ENCODE data around the gene CYB5R3. TPM values are rescaled to one million over a fixed set of nuclear protein-coding genes. Genes with fewer than 3 reads are reported as not detected.
"Not testable (repeated sequence)": the region's sequence is repeated elsewhere in the genome, so short reads cannot be mapped to it uniquely, and the experiment has no call there.

The CYB5R3 gene
- polyA plus RNA-seq, 3 donors: 77.4 to 398 (median 294) TPM

GRCh38 chr22:42615092-42615859 lies 33.9 kb downstream of the CYB5R3 start:
- WGBS, 3 donors: 0 to 1% (median 0%) methylated on average over 35 of the region's 35 CpGs
- peak overlapping the region; percentile 86 for H3K27ac ChIP-seq (ENCODE audit: low read depth, low read length)

GRCh38 chr22:42614312-42615091 lies 34.7 kb downstream of the CYB5R3 start, which contains the start of gene POLDIP3:
TSS of gene POLDIP3 (minus strand) at chr22:42614883. CDS start at chr22:42614857, 26 bp downstream.
- H3K27ac ChIP-seq (ENCODE audit: low read depth, low read length): peak within 1 kb of the TSS; percentile 86
- WGBS, 3 donors: 0% methylated on average over 65 to 85 of the region's 85 CpGs

- 0 to 1% (median 1%) methylated on average over 10 of the region's 10 CpGs for WGBS, 3 donors
- no peak overlapping the region for H3K27ac ChIP-seq (ENCODE audit: low read depth, low read length)
Measured at GRCh38 chr22:42613872-42614301, 35.3 kb downstream of the CYB5R3 start.

- H3K27ac ChIP-seq (ENCODE audit: low read depth, low read length): no peak overlapping the region
- WGBS, 3 donors: 61 to 85% (median 84%) methylated on average over 11 of the region's 11 CpGs
Measured at GRCh38 chr22:42612336-42612735, 36.9 kb downstream of the CYB5R3 start.

GRCh38 chr22:42611051-42611450 lies 38.1 kb downstream of the CYB5R3 start:
- WGBS, 3 donors: 68 to 96% (median 86%) methylated on average over 1 of the region's 1 CpG
- no peak overlapping the region for H3K27ac ChIP-seq (ENCODE audit: low read depth, low read length)

GRCh38 chr22:42610186-42610585 lies 39.0 kb downstream of the CYB5R3 start:
- H3K27ac ChIP-seq (ENCODE audit: low read depth, low read length): no peak overlapping the region
- 40 to 47% (median 41%) methylated on average over 5 of the region's 5 CpGs for WGBS, 3 donors

DNA sequence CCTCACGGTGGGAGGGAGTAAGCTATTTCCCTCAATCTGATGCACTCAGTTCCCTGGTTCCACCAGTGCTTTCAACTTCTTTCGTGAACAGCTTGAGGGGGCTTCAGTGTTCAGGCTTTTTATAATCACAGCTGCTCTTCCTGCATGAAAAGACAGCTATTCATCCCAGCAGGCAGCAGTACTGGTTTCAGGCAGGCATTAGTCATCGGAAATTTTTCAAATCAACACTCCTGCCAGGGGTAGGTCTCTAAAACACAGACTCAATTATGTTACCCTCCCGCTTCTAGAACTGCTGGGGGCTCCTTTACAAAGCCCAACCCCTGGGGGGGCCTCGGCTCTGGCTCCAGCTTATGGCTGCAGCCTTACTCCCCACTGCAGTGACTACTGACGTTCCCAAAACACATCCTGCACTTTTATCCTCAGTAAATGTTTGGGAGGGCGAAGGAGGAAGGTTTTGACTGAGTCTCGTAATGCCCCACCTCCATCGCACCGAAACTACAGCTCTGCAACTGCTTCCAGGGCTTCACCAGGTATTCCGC lies 40.3 kb downstream of the CYB5R3 start:
- no peak overlapping the region for H3K27ac ChIP-seq (ENCODE audit: low read depth, low read length)
- WGBS, 3 donors: 62 to 67% (median 63%) methylated on average over 11 of the region's 11 CpGs

- no peak overlapping the region for H3K27ac ChIP-seq (ENCODE audit: low read depth, low read length)
Measured at GRCh38 chr22:42608136-42608822, 40.9 kb downstream of the CYB5R3 start.

GRCh38 chr22:42607641-42608040 lies 41.6 kb downstream of the CYB5R3 start:
- WGBS, 3 donors: 93 to 95% (median 95%) methylated on average over 23 to 31 of the region's 31 CpGs
- not testable (repeated sequence) for H3K27ac ChIP-seq (ENCODE audit: low read depth, low read length)

More at GRCh38 chr22:42608136-42608822, 40.9 kb downstream of the CYB5R3 start:
- 84 to 85% (median 85%) methylated on average over 11 of the region's 11 CpGs for WGBS, 3 donors

- no peak overlapping the region for H3K27ac ChIP-seq (ENCODE audit: low read depth, low read length)
- WGBS, 3 donors: 45 to 68% (median 57%) methylated on average over 3 of the region's 3 CpGs
Measured at GRCh38 chr22:42604403-42604802, 44.8 kb downstream of the CYB5R3 start.

DNA sequence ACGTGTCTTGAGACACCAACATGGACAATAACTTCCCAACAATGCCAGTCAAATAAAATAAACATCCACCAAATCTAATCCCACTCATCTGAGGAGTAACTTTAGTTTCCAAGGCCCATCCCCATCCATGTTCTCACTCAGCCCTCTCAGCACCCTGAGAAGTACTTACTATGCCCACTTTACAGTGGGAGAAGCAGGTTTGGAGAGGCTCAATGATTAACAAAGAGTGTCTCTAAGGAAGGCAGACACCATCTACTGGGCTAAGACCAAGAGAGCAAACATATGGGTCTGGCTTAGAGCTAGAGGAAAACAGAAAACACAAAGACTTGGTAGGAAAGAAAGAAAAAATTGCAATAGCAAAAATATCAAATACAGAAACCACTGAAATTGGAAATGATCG lies 45.8 kb downstream of the CYB5R3 start:
- WGBS, 3 donors: 90 to 93% (median 90%) methylated on average over 2 of the region's 2 CpGs
- no peak overlapping the region for H3K27ac ChIP-seq (ENCODE audit: low read depth, low read length)

DNA sequence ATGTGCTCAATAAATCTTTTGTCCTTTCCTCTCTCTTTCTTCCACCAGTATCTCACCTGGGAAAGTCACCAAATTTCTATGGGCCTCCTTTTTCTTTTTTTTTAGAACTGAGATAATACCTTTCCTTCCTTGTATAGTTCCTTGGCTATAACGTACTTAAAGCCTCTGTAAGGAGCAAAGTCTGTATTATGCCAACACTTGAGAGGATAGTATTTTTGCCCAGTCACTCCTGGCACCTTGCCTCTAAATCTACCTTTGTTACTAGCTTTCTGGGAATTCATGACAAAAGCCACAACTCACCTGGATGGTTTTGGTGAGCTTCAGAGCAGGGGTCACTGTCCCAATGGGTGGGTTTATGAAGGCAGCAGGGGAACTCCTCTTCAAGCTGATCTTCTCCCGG lies 46.7 kb downstream of the CYB5R3 start:
- H3K27ac ChIP-seq (ENCODE audit: low read depth, low read length): no peak overlapping the region
- WGBS, 3 donors: 71 to 78% (median 73%) methylated on average over 2 of the region's 2 CpGs

- 56 to 97% (median 87%) methylated on average over 6 of the region's 6 CpGs for WGBS, 3 donors
Measured at GRCh38 chr22:42601879-42602465, 47.2 kb downstream of the CYB5R3 start.

DNA sequence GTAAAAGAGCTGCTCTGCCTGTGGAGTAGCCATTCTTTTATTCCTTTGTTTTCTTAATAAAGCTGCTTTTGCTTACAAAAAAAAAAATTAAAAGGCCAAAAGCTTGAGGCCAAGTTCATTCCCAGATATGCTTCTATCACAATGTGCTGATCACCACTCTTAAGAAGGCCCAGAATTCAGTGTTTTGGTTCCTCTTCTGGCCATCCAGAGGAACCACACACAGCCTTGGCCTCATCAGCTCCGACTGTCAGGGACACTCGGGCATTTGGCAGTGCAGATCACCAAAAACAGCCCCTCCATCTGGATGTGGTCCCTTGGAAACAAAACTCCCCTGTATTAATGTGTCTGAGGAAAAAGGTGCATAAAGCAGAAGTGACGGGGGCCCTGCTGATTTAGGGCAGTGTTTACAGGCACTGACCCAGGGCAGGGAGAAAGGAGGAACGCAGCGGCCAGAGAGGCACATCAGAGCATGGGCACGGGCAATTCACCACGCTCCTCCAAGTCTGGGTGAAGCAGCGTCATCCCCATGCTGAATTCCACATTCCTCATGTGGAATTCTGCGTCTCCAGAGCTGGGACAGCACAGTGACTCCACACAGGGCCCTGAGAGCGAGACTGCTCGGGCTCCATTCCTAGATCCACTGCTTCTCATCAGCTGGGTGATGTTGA lies 52.2 kb downstream of the CYB5R3 start:
- no peak overlapping the region for H3K27ac ChIP-seq (ENCODE audit: low read depth, low read length)
- WGBS, 3 donors: 87 to 93% (median 88%) methylated on average over 11 of the region's 11 CpGs

More at GRCh38 chr22:42601879-42602465, 47.2 kb downstream of the CYB5R3 start:
- no peak overlapping the region for H3K27ac ChIP-seq (ENCODE audit: low read depth, low read length)

DNA sequence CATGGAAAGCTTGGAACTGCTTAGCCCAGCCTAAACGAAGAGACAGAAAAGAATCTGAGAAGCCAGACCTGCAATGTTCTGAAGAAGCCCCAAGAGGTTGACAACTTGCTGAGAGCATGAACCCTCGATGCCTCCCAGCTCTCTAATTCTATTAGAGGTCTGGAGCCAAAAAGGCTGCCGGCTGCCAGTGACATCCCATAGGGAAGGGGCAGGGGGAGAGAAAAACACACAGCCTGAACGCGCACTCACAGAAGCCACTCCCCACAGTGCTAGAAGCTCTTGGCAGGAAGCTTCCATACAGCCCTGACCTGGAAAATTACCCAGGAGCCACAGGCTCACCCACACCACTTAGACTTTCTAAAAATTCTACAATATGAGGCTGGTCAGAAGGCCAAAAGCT lies 52.9 kb downstream of the CYB5R3 start:
- WGBS, 3 donors: 54 to 77% (median 55%) methylated on average over 5 of the region's 5 CpGs
- no peak overlapping the region for H3K27ac ChIP-seq (ENCODE audit: low read depth, low read length)

DNA sequence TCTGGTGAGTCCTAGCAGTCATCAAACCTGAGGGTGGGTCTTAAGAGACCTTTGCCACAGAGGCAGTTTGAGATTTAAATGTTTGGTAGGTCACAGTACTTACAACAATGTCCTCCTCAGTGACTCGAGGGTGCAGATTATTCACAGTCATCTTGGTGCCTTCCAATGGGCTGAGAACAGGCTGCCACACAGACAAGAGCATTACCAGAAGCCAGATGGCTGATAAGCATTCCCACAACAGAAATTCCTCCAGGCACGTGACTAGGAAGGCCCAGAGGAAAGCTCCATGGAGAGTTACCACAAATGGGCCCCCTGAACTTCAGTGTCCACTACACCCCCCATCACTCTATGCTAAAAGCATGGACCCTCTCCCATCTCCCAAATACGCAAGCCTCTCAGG lies 53.8 kb downstream of the CYB5R3 start:
- H3K27ac ChIP-seq (ENCODE audit: low read depth, low read length): no peak overlapping the region
- 67 to 85% (median 72%) methylated on average over 3 of the region's 3 CpGs for WGBS, 3 donors

- H3K27ac ChIP-seq (ENCODE audit: low read depth, low read length): no peak overlapping the region
Measured at GRCh38 chr22:42591987-42592386, 57.2 kb downstream of the CYB5R3 start.

More at GRCh38 chr22:42591987-42592386, 57.2 kb downstream of the CYB5R3 start:
- WGBS, 3 donors: 95 to 97% (median 96%) methylated on average over 12 of the region's 12 CpGs

All from adipose tissue (tissue), 3 donors.